CD14-positive monocyte (primary cell): ENCODE measurements around the gene CFAP70. TPM values are rescaled to one million over a fixed set of nuclear protein-coding genes. Genes with fewer than 3 reads are reported as not detected.

Experiments used
- DNase-seq, 3 donors: peaks; one replicate each; pipeline ENCODE4 v3.0.0-alpha.2; 2011 to 2022
- H2AFZ ChIP-seq: 2 replicates; pipeline ENCODE4 v1.6.0; 2012; ENCODE audit warnings: mild to moderate bottlenecking, low read depth, low read length, inconsistent platforms; ENCODE audit not compliant: insufficient read depth, poor library complexity, severe bottlenecking
- H3K27ac ChIP-seq, 2 donors: 1 replicate in 1 of 2; 2 replicates in 1 of 2; pipeline ENCODE4 v1.5.1; 2012 to 2013; ENCODE audit warnings: low read length in 2 of 2, control low read depth in 1 of 2, inconsistent platforms in 1 of 2, low read depth in 1 of 2, mild to moderate bottlenecking in 1 of 2
- H3K27me3 ChIP-seq, 2 donors: one replicate each; pipeline versions ENCODE4 v1.6.0 to v1.6.1; 2011 to 2013; ENCODE audit warnings: low read length in 2 of 2; ENCODE audit not compliant: control insufficient read depth in 2 of 2, insufficient read depth in 2 of 2
- H3K36me3 ChIP-seq, 2 donors: replicated peaks in 1 of 2; 1 replicate in 1 of 2; 2 replicates in 1 of 2; pipeline versions ENCODE4 v1.5.1 to v1.6.1; 2012 to 2013; ENCODE audit warnings: low read length in 2 of 2, control low read depth in 1 of 2, inconsistent platforms in 1 of 2, mild to moderate bottlenecking in 1 of 2; ENCODE audit not compliant: insufficient read depth in 2 of 2, control insufficient read depth in 1 of 2
- H3K4me1 ChIP-seq, 2 donors: 1 replicate in 1 of 2; 2 replicates in 1 of 2; pipeline versions ENCODE4 v1.5.1 to v1.6.1; 2012 to 2013; ENCODE audit warnings: low read length in 2 of 2, control low read depth in 1 of 2, inconsistent platforms in 1 of 2, mild to moderate bottlenecking in 1 of 2, moderate library complexity in 1 of 2; ENCODE audit not compliant: insufficient read depth in 2 of 2, control insufficient read depth in 1 of 2
- H3K4me2 ChIP-seq: replicated peaks from 2 replicates; pipeline ENCODE3; 2012; ENCODE audit warnings: low read length, moderate library complexity, mild to moderate bottlenecking; ENCODE audit not compliant: poor library complexity, severe bottlenecking; ENCODE audit errors: extremely low read depth
- H3K4me3 ChIP-seq, 3 experiments: fragments of 200-600 bp in 1 of 3; sonication (generic) in 1 of 3; replicated peaks in 1 of 3; 1 replicate in 2 of 3; 2 replicates in 1 of 3; pipeline ENCODE4 v1.5.1; 2011 to 2013; ENCODE audit warnings: low read length in 3 of 3, mild to moderate bottlenecking in 3 of 3, control low read depth in 2 of 3, low read depth in 2 of 3, inconsistent platforms in 1 of 3, moderate library complexity in 1 of 3
- H3K79me2 ChIP-seq: 2 replicates; pipeline ENCODE4 v1.6.0; 2012; ENCODE audit warnings: mild to moderate bottlenecking, control low read depth, inconsistent platforms, low read length, moderate library complexity; ENCODE audit not compliant: insufficient read depth
- H3K9ac ChIP-seq: 2 replicates; pipeline ENCODE4 v1.6.0; 2017; ENCODE audit warnings: low read length, mild to moderate bottlenecking; ENCODE audit not compliant: insufficient read depth, poor library complexity, severe bottlenecking
- H3K9me3 ChIP-seq, 2 donors: replicated peaks in 1 of 2; 1 replicate in 1 of 2; 2 replicates in 1 of 2; pipeline versions ENCODE4 v1.5.1 to v1.6.1; 2012 to 2013; ENCODE audit warnings: low read length in 2 of 2, control low read depth in 1 of 2; ENCODE audit not compliant: control insufficient read depth in 1 of 2, insufficient read depth in 1 of 2
- H4K20me1 ChIP-seq: 2 replicates; pipeline ENCODE4 v1.6.0; 2012; ENCODE audit warnings: mild to moderate bottlenecking, low read length, control low read depth, moderate library complexity; ENCODE audit not compliant: insufficient read depth
- H3K27ac Mint-ChIP-seq, 7 donors: one replicate each; pipeline ENCODE4 v1.8.0; 2020; ENCODE audit warnings: mild to moderate bottlenecking in 7 of 7, mixed read lengths in 7 of 7, moderate library complexity in 6 of 7, inconsistent platforms in 2 of 7
- H3K27me3 Mint-ChIP-seq, 3 donors: one replicate each; pipeline ENCODE4 v1.8.0; 2021 to 2022; ENCODE audit warnings: low read depth in 3 of 3, mild to moderate bottlenecking in 3 of 3, mixed read lengths in 3 of 3, moderate library complexity in 3 of 3, inconsistent platforms in 1 of 3
- H3K36me3 Mint-ChIP-seq, 2 donors: one replicate each; pipeline ENCODE4 v1.8.0; 2020; ENCODE audit warnings: mixed read lengths in 2 of 2, inconsistent platforms in 1 of 2, mild to moderate bottlenecking in 1 of 2
- H3K4me1 Mint-ChIP-seq: one replicate; pipeline ENCODE4 v1.8.0; 2020; ENCODE audit warnings: mild to moderate bottlenecking, mixed read lengths
- H3K4me3 Mint-ChIP-seq, 2 donors: one replicate each; pipeline ENCODE4 v1.8.0; 2020; ENCODE audit warnings: mild to moderate bottlenecking in 2 of 2, mixed read lengths in 2 of 2, moderate library complexity in 1 of 2
- H3K9me3 Mint-ChIP-seq, 7 donors: one replicate each; pipeline ENCODE4 v1.8.0; 2020 to 2022; ENCODE audit warnings: mixed read lengths in 7 of 7, mild to moderate bottlenecking in 6 of 7, moderate library complexity in 6 of 7, inconsistent platforms in 2 of 7
- CTCF ChIP-seq: fragments of 200-600 bp; IDR thresholded peaks from one replicate; pipeline ENCODE4 v1.8.0; 2022; ENCODE audit warnings: antibody characterized with exemption, mild to moderate bottlenecking
- WGBS: methylation state at CpG from one replicate; pipeline ENCODE4 v1.1.5; 2013; ENCODE audit warnings: missing lambda C conversion rate; ENCODE audit not compliant: insufficient coverage; 5-methylcytosine and 5-hydroxymethylcytosine counted together
- intact Hi-C, 2 donors: fragments of 100-400 bp; cut with micrococcal nuclease; formaldehyde crosslinking; loops; one replicate each; pipeline versions ENCODE4 v1.15.0 to v1.15.1; 2023
- polyA plus RNA-seq, 3 donors: library from polyadenylated mRNA; depleted of rRNA in 1 of 3; unstranded in 2 of 3; stranded (reverse) in 1 of 3; fragments of 300-500 nt in 2 of 3; fragments of >200 nt in 1 of 3; fragmentation: Illumina TruSeq in 2 of 3; gene quantifications; 1 replicate in 2 of 3; 2 replicates in 1 of 3; pipeline ENCODE4 v1.2.3, GENCODE V29; 2012 to 2021

The CFAP70 gene
- polyA plus RNA-seq, 3 donors: 0.13 to 1.1 TPM; not detected in 1

DNA sequence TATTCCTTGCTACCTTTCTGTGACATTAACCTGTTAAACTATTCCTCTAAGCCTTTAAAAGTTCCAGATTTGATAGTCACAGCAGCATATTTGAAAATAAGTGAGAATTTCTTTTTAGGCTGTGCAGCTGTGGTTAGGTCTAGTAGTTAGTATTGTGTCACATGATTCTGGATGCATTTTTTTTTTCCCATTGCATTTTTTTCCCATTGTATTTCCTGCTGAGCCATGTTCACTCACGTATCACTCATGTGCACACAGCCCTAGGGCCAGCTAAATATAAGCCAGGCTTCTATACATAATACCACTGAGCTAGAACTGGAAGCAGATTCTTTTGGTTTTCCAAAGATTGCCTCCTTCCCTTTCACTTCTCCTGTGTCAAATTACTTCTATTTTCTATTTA lies 149.0 kb downstream of the CFAP70 start:
- no peak overlapping the region for H3K27ac Mint-ChIP-seq
- H4K20me1 ChIP-seq: no peaks in the 10 kb centered on the region

DNA sequence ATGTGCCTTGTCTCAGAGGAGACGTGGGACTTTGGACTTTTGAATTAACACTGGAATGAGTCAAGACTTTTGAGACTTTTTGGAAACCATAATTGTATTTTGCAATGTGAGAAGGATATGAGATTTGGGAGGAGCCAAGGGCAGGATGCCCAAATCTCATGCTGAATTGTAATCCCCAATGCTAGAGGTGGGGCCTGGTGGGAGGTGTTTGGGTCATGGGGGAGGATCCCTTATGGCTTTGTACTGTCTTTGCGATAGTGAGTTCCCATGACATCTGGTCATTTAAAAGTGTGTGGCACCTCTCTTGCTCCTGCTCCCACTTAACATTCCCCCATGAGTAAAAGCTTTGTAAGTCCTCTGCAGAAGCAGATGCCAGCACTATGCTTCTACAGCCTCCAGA lies 150.8 kb downstream of the CFAP70 start:
- Histone ChIP-seq H3K4me2 (no peak overlapping the region), H3K4me1 (no peaks in the 10 kb centered on the region), H2AFZ (no peak overlapping the region), H3K27ac (no peak overlapping the region), H3K4me3 (no peak overlapping the region), H3K79me2 (no peaks in the 10 kb centered on the region), H3K9me3 (no peaks in the 10 kb centered on the region), H3K36me3 (peaks cover 13 to 46% of the 10 kb centered on the region in 2 donors), H3K9ac (no peak overlapping the region), H3K27me3 (no peaks in the 10 kb centered on the region), H4K20me1 (no peaks in the 10 kb centered on the region)
- DNase-seq: no peak
- Mint-ChIP-seq H3K4me1 (no peaks in the 10 kb centered on the region), H3K4me3 (no peak overlapping the region), H3K9me3 (no peaks in the 10 kb centered on the region), H3K27me3 (no peaks in the 10 kb centered on the region), H3K27ac (no peak overlapping the region), H3K36me3 (peaks cover 30 to 32% of the 10 kb centered on the region in 2 donors)
- intact Hi-C loops: no loop called here
- no peak for TF ChIP-seq CTCF
- 100% methylated on average over 1 of the region's 2 CpGs for WGBS

More for the DNA sequence above, 149.0 kb downstream of the CFAP70 start:
- no peak for DNase-seq
- intact Hi-C loops: no loop called here
- Mint-ChIP-seq H3K36me3 (peaks cover 39 to 41% of the 10 kb centered on the region in 2 donors), H3K4me3 (no peak overlapping the region), H3K4me1 (no peaks in the 10 kb centered on the region), H3K27me3 (no peaks in the 10 kb centered on the region), H3K9me3 (no peaks in the 10 kb centered on the region)
- no peak overlapping the region for H3K27ac ChIP-seq
- peaks cover 13 to 47% of the 10 kb centered on the region in 2 donors for H3K36me3 ChIP-seq
- TF ChIP-seq CTCF: no peak
- no peak overlapping the region for H3K4me3 ChIP-seq
- H3K27me3 ChIP-seq: no peaks in the 10 kb centered on the region
- no peak overlapping the region for H3K4me2 ChIP-seq
- H3K79me2 ChIP-seq: no peaks in the 10 kb centered on the region
- H3K9me3 ChIP-seq: no peaks in the 10 kb centered on the region
- H3K9ac ChIP-seq: no peak overlapping the region
- H2AFZ ChIP-seq: no peak overlapping the region
- H3K4me1 ChIP-seq: no peaks in the 10 kb centered on the region
- 44% methylated on average over 1 of the region's 1 CpG for WGBS
